GF-D8 (cell line): ENCODE measurements around the gene MAPKAP1.
"Not testable (repeated sequence)": the region's sequence is repeated elsewhere in the genome, so short reads cannot be mapped to it uniquely, and the experiment has no call there.

Experiments used
- DNase-seq: peaks from one replicate; lab custom pipeline; 2025; lab: John Stamatoyannopoulos, UW

Gene MAPKAP1

GRCh38 chr9:125409637-125410521 is 297.1 kb downstream of the MAPKAP1 start:
- no peak for DNase-seq

DNA sequence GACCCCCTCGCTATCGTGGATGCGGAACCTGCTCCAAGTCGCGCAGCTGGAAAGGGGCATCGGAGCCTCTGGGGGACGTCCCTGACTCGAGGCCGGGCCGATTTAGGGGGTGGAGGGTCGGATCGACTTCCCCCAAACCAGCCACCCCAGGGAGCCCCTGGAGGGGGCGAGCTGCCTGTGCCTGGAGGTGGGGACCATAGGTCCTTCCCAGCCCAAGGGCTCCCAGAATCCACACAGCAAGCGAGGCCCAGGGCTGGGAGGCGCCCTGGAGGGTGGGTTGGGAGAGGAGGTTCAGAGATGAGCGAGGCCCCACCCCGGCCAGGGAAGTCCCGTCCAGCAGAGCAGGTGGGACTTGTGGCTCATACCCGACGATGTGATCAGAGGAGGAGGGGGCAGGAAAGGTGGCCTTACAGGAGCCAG is 297.8 kb downstream of the MAPKAP1 start:
- no peak for DNase-seq

DNA sequence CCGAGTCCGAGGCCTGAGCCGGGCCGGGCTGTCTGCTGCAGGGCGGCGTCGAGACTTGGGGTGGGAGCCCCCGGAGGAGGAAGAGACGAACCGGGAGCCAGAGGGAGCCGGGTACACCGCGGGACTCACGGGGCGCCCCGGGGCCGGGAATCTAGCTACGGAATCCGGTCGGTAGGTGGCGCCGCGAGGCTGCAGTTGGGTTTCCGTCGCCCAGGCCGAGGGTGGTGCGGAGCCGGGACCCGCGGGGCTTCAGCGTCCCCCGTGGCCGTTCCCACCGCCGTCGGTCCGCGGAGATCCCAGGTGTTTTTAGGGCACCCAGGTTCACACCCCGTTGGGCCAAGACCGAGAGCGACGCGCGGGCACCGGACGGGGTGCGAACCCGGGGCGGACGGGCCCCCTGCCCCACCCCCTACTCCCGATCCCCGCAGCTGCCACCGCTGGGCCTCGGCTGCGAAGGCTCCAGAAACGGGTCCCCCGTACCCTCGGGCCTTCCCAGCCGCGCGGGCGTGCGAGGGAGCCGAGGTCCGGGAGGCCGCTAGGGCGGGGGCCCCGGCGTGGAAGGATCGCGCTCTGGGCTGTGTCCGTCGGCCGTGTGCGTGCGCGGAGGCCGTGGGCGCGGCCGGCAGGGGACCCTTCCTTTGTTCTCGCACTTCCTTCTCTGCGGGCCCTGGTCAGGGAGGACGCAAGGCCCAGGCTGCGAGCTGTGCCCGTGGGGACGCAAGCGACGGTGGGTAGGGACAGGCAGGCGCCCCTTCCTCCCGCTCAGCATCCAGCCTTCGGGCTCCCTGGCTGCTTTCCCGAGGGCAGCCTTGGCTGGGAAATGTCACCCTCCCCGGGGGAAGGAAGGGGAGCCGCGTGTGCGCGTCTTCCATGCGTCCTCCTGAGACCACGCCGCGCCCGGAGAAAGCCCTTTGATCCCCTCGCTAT is 298.8 kb downstream of the MAPKAP1 start:
- DNase-seq = no peak

DNA sequence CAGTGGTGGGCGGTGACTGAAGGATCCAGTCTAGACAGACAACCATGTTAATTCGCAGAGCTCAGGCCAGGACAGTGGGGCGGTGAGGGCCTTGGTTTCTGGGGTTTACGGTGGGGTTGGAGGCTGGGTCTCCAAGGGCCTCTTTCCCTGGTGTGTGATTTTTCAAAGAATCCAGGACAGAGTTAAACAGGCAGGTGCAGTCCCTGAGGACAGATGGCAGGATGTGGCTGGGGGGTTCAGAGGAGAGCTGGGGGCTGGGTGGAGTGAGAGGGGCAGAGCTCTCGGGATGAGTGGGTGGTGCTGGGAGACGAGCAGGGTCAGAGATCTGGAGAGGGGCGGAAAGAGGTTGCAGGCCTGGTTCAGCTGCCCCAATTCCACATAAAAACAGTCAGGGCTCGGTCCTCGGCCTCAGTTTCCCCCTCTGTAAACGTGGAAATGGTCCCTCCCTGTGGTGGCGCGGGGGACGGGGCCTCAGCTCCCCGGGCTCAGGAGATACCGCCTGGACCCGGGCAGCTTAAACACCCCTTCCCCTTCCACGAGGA is 299.5 kb downstream of the MAPKAP1 start:
- no peak for DNase-seq

GRCh38 chr9:125406810-125407087 is 300.3 kb downstream of the MAPKAP1 start:
- no peak for DNase-seq

DNA sequence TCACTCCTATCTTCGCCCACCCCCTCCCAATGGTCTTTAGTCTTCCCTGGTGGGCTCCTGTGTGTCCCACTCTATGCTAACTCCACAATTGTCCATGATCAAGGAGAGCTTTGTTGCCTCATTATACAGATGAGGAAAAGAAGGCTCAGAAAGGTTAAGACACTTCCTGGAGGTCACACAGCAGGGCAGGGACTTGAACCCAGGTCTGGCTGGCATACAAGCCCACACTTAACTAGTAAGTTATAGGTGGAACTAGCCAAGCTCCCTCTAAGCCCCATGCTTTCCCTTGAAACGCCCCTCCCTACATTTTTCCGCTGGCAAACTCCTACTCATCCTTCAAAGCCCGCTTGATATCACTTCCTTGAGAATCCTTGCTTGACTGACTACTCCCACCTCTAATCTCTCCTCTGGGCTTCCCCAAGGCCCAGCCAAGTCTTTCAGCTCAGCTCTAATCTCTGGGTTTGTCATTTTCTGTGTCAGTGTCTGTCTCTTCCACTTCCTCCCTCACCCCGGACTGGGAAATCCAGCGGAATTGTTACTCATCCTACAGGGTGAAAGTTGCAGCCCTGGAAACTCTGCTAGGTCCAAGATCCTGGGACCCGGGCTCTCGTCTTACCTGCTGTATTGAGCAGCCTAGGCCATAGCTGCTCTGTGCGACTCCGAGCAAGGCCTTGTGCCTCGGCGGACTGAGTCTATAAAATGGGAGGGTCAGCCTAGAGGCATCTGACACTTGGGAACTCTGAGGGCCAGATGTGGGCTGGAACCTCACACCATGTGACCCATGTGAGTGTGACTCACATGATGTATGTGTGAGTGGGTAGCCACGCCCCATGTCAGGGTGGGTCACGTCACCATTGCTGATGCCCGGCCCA is 300.8 kb downstream of the MAPKAP1 start:
- DNase-seq = no peak

DNA sequence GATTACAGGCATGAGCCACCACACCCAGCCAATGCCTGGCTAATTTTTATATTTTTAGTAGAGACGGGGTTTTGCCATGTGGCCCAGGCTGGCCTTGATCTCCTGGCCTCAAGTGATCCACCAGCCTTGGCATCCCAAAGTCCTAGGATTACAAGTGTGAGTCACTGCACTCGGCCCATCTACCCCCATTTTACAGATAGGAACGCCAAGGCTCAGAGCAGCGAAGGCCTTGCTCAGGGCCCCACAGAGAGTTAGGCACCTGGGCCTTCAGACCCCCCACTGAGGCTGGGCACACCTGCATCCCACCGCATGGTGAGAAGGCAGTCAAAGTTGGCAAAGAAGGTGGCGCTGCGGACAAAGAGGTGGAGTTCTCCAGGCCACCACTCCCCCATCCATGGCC is 302.3 kb downstream of the MAPKAP1 start:
- DNase-seq = no peak

GRCh38 chr9:125400725-125401716 is 306.0 kb downstream of the MAPKAP1 start:
- no peak for DNase-seq

DNA sequence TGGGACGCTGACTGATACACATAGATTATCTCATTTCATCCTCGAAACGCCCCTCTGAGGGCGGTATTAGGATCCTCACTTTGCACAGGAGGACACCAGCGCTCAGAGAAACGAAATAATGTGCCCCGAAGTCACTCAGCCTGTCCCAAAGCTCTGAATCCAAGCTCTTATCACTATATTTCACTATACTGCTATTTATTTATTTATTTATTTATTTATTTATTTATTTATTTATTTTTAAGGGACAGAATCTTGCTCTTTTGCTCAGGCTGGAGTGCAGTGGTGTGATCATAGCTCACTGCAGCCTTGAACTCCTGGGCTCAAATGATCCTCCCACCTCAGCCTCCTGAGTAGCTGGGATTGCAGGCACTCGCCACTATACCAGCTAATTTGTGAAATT is 306.8 kb downstream of the MAPKAP1 start:
- not testable (repeated sequence) for DNase-seq

GRCh38 chr9:125399666-125400065 is 307.3 kb downstream of the MAPKAP1 start:
- no peak for DNase-seq

GRCh38 chr9:125399165-125399564 is 307.8 kb downstream of the MAPKAP1 start:
- DNase-seq = no peak

GRCh38 chr9:125398243-125398642 is 308.8 kb downstream of the MAPKAP1 start:
- DNase-seq = no peak

- no peak for DNase-seq
Measured at GRCh38 chr9:125397736-125398135, 309.3 kb downstream of the MAPKAP1 start.

DNA sequence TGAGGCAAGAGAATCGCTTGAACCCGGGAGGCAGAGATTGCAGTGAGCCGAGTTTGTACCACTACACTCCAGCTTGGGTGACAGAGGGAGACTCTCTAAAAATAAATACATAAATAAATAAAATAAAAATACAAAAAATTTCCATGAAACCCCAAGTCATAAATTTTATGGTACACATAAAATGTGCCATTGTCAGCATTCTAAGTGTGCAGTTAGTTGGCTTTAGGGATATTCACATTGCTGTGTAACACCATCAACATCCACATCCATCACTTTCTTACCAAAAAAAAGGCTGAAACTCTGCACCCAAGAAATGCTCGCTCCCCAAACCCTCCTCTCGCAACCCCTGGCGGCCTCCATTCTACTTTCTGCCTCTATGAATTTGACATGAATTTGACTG is 310.2 kb downstream of the MAPKAP1 start:
- no peak for DNase-seq

DNA sequence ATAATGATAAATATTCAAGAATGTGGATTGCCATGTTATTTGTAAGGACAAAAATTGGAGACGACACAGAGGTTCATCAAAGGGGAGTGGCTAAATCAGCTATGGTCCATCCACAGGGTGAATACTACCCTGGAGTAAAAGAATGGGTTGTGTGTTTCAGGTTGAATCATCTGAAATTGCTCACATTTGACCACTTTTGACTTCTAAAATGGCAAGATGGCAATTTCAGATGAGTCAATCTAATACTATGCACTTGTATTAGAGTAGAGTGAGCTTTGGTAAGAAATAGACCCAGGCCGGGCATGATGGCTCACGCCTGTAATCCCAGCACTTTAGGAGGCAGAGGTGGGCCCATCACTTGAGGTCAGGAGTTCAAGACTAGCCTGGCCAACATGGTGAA is 313.6 kb downstream of the MAPKAP1 start:
- DNase-seq = no peak

DNA sequence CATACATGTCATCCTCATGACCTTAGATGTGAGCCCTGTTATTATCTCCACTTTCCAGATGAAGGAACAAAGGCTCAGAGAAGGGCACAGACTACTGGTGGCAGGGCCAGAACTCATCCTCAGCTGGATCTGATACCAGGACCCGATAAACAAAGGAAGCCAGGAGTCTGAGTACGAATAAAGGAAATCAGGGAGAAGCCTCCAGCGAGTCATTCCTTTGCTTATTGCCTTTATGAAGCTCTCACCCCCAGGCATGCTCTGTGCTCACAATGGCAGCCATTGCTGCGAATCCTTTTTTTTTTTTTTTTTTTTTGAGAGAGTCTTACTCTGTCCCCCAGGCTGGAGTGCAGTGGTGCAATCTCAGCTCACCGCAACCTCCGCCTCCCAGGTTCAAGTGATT is 315.3 kb downstream of the MAPKAP1 start:
- DNase-seq = no peak

DNA sequence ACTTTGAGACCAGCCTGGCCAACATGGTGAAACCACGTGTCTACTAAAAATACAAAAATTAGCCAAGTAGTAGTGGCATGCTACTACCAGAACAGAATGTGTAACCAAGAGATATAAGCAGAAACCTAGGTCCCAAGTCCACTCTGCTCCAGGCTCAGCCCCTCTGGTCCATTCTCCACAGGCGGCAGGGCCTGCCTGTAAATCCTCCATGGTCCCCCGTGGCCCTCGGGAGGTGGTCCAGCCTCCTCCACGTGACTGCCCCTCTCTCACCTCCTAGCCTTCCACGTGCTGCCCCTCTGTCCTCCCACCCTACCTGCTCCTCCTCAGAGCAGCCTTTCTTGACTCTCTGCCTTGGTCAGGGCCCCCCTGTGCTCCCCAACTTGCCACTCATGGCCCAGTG is 318.0 kb downstream of the MAPKAP1 start:
- DNase-seq = no peak

- no peak for DNase-seq
Measured at GRCh38 chr9:125387861-125388524, 319.0 kb downstream of the MAPKAP1 start.
